HepG2 (cell line): ENCODE measurements around the gene FBLIM1. TPM values are rescaled to one million over a fixed set of nuclear protein-coding genes. Genes with fewer than 3 reads are reported as not detected.
A peak's percentile ranks its signal among the peaks of the same experiment; 100 is the strongest.

ENCODE experiments used
- CEBPG ChIP-seq: IDR thresholded peaks from 2 replicates; pipeline ENCODE4 v1.6.1; 2016
- CREM ChIP-seq, 2 experiments: sonication (generic) in 1 of 2; formaldehyde crosslinking in 1 of 2; IDR thresholded peaks; 2 replicates each; pipeline versions ENCODE4 v1.4.0 to v1.6.1; 2016 to 2020; ENCODE audit warnings: antibody characterized with exemption in 1 of 2, mild to moderate bottlenecking in 1 of 2, missing genetic modification reagents in 1 of 2
- CTCF ChIP-seq: sonication (generic); formaldehyde crosslinking; IDR thresholded peaks from 2 replicates; pipeline ENCODE4 v1.5.0; 2020; ENCODE audit warnings: mild to moderate bottlenecking, missing genetic modification reagents, moderate library complexity
- E2F1 ChIP-seq: sonication (generic); formaldehyde crosslinking; IDR thresholded peaks from 2 replicates; pipeline ENCODE4 v1.5.0; 2020; ENCODE audit warnings: missing genetic modification reagents
- EED ChIP-seq: sonication (generic); formaldehyde crosslinking; IDR thresholded peaks from 2 replicates; pipeline ENCODE4 v1.5.0; 2020; ENCODE audit warnings: mild to moderate bottlenecking, missing genetic modification reagents
- ELK4 ChIP-seq: sonication (generic); formaldehyde crosslinking; IDR thresholded peaks from 2 replicates; pipeline ENCODE4 v1.9.0; 2021; ENCODE audit warnings: missing genetic modification reagents, borderline replicate concordance
- FOSL2 ChIP-seq: sonication (generic); formaldehyde crosslinking; IDR thresholded peaks from 2 replicates; pipeline ENCODE4 v1.4.0; 2020; ENCODE audit warnings: missing genetic modification reagents
- HMGA1 ChIP-seq: sonication (generic); formaldehyde crosslinking; conservative IDR thresholded peaks from 2 replicates; pipeline ENCODE4 v1.4.0; 2020; ENCODE audit warnings: missing genetic modification reagents
- KDM6A ChIP-seq: IDR thresholded peaks from 2 replicates; pipeline ENCODE4 v1.6.1; 2016; ENCODE audit warnings: low read depth
- MED1 ChIP-seq: sonication (generic); formaldehyde crosslinking; IDR thresholded peaks from 2 replicates; pipeline ENCODE4 v1.4.0; 2020; ENCODE audit warnings: missing genetic modification reagents
- PAXIP1 ChIP-seq: sonication (generic); formaldehyde crosslinking; conservative IDR thresholded peaks from 2 replicates; pipeline ENCODE4 v1.4.0; 2020; ENCODE audit warnings: mild to moderate bottlenecking, missing genetic modification reagents, moderate library complexity
- PBX2 ChIP-seq: IDR thresholded peaks from 2 replicates; pipeline ENCODE4 v1.6.1; 2016; ENCODE audit warnings: control low read depth
- SIN3A ChIP-seq: IDR thresholded peaks from 2 replicates; pipeline ENCODE4 v1.6.1; 2011; ENCODE audit warnings: low read depth, mild to moderate bottlenecking, control low read depth, low read length, borderline replicate concordance
- SNAI1 ChIP-seq: sonication (generic); formaldehyde crosslinking; IDR thresholded peaks from 2 replicates; pipeline ENCODE4 v1.5.0; 2020; ENCODE audit warnings: mild to moderate bottlenecking, missing genetic modification reagents, borderline replicate concordance
- TCF7 ChIP-seq: sonication (generic); IDR thresholded peaks from 2 replicates; pipeline ENCODE4 v1.6.1; 2016; ENCODE audit warnings: antibody characterized with exemption, low read depth
- ZNF12 ChIP-seq: sonication (generic); formaldehyde crosslinking; IDR thresholded peaks from 2 replicates; pipeline ENCODE4 v1.5.0; 2020; ENCODE audit warnings: missing genetic modification reagents
- ZNF256 ChIP-seq: sonication (generic); formaldehyde crosslinking; conservative IDR thresholded peaks from 2 replicates; pipeline ENCODE4 v1.4.0; 2020; ENCODE audit warnings: missing genetic modification reagents
- ZNF263 ChIP-seq: sonication (generic); formaldehyde crosslinking; IDR thresholded peaks from 2 replicates; pipeline ENCODE4 v1.4.0; 2020; ENCODE audit warnings: missing genetic modification reagents
- ZNF543 ChIP-seq: sonication (generic); formaldehyde crosslinking; IDR thresholded peaks from 2 replicates; pipeline ENCODE4 v1.4.0; 2020; ENCODE audit warnings: mild to moderate bottlenecking, missing genetic modification reagents
- ZNF607 ChIP-seq: sonication (generic); formaldehyde crosslinking; IDR thresholded peaks from 2 replicates; pipeline ENCODE4 v1.5.1; 2020; ENCODE audit warnings: missing genetic modification reagents, mild to moderate bottlenecking, borderline replicate concordance
- ZNF772 ChIP-seq: sonication (generic); formaldehyde crosslinking; IDR thresholded peaks from 2 replicates; pipeline ENCODE4 v1.5.0; 2020; ENCODE audit warnings: mild to moderate bottlenecking, missing genetic modification reagents
- polyA plus RNA-seq, 8 experiments: library from polyadenylated mRNA; depleted of rRNA in 3 of 8; stranded (reverse) in 7 of 8; unstranded in 1 of 8; fragments of >200 nt; fragmentation: Illumina TruSeq in 4 of 8; extraction: Trizol in 4 of 8; gene quantifications; 2 replicates each; pipeline versions ENCODE4 v1.2.1 to v1.2.3, GENCODE V29; 2011 to 2016; ENCODE audit warnings: low read depth in 4 of 8, missing spikeins in 1 of 8, mixed read lengths in 1 of 8; ENCODE audit not compliant: insufficient read depth in 1 of 8
- total RNA-seq, 5 experiments: library from RNA; depleted of rRNA; stranded (reverse); fragments of >200 nt; fragmentation: Illumina TruSeq; extraction: Trizol; gene quantifications; 2 replicates each; pipeline ENCODE4 v1.2.3, GENCODE V29; 2016; ENCODE audit warnings: low read depth in 1 of 5

FBLIM1 gene
- total and polyA plus RNA-seq, 2 of the 13 experiments (the other 11 are each of a cell fraction or from before 2014, with no cell fraction given) = 10.6 to 23.0 TPM

GRCh38 chr1:15799928-15800835 lies 41.6 kb downstream of the FBLIM1 start (continued):
- TF ChIP-seq ZNF12 = no peak
- peak; percentile 90 for TF ChIP-seq MED1
- no peak for TF ChIP-seq EED (CRISPR knock-in tag)
- peak; percentile 64; the same call in 1 of the 2 replicates for TF ChIP-seq SIN3A
- no peak for TF ChIP-seq ELK4 (CRISPR knock-in tag)
- TF ChIP-seq PAXIP1 (CRISPR knock-in tag) = peak; percentile 95
- TF ChIP-seq CEBPG (CRISPR knock-in tag) = peak; percentile 39; the same call in 1 of the 2 replicates
- peak; percentile 73; the same call in 1 of the 2 replicates for TF ChIP-seq CREM (IDR thresholded peaks at IDR 0.05)
- TF ChIP-seq CREM (CRISPR knock-in tag; IDR thresholded peaks at IDR 0.05) = no peak
- peak; percentile 99 for TF ChIP-seq ZNF263
- peak; percentile 95 for TF ChIP-seq TCF7
- no peak for TF ChIP-seq HMGA1 (CRISPR knock-in tag)
- 0 out of 2 replicates have a peak, but pooled peaks have one; percentile 91 for TF ChIP-seq SNAI1 (CRISPR knock-in tag)
- TF ChIP-seq CTCF (CRISPR knock-in tag) = peak; percentile 38
- TF ChIP-seq FOSL2 (CRISPR knock-in tag) = peak; percentile 99
- peak; percentile 74 for TF ChIP-seq KDM6A (CRISPR knock-in tag)
- TF ChIP-seq E2F1 (CRISPR knock-in tag) = no peak
- peak; percentile 81 for TF ChIP-seq ZNF772 (CRISPR knock-in tag)
- TF ChIP-seq ZNF256 (CRISPR knock-in tag) = peak; percentile 66; the same call in 1 of the 2 replicates
- peak; percentile 69; the same call in 1 of the 2 replicates for TF ChIP-seq ZNF607 (CRISPR knock-in tag)
- no peak for TF ChIP-seq PBX2 (CRISPR knock-in tag)
- peak; percentile 68 for TF ChIP-seq ZNF543 (CRISPR knock-in tag)
